Pericardium fibroblast (primary cell): ENCODE results near the gene PTTG1IP. TPM values are rescaled to one million over a fixed set of nuclear protein-coding genes. Genes with fewer than 3 reads are reported as not detected.

Experiments used
- total RNA-seq: library from RNA; depleted of rRNA; stranded (reverse); fragments of >200 nt; gene quantifications from 2 replicates; pipeline ENCODE4 v1.2.3, GENCODE V29; 2015

The PTTG1IP gene
- total RNA-seq, result 276 and 321 TPM in 2 replicates

GRCh38 chr21:44873356-44874239 lies at the start of gene PTTG1IP:
PTTG1IP (minus strand) TSS chr21:44873690; CDS start chr21:44873616, 74 bp downstream.

GRCh38 chr21:44920694-44921604 lies 47.5 kb upstream of the PTTG1IP start, which contains the start of gene ITGB2:
ITGB2 (minus strand) TSS chr21:44920899; CDS start chr21:44910782, 10,117 bp downstream.

GRCh38 chr21:44817914-44818639 lies 55.4 kb downstream of the PTTG1IP start, which contains the start of gene SUMO3:
SUMO3 (minus strand) TSS chr21:44818062; CDS start chr21:44817968, 94 bp downstream.

GRCh38 chr21:44801468-44802395 lies 71.8 kb downstream of the PTTG1IP start, which contains the start of gene UBE2G2:
UBE2G2 (minus strand) TSS chr21:44801820; CDS start chr21:44801748, 72 bp downstream.

Other genes starting within 250 kb of the PTTG1IP start
- not detected in 2 replicates for gene KRTAP10-9, start 246.6 kb downstream of the PTTG1IP start, total RNA-seq
- gene KRTAP10-10, start 236.3 kb downstream of the PTTG1IP start, total RNA-seq, result not detected in 2 replicates
- gene KRTAP10-11, start 227.3 kb downstream of the PTTG1IP start, total RNA-seq, result not detected in 2 replicates
- gene KRTAP12-4, start 219.0 kb downstream of the PTTG1IP start, total RNA-seq, result not detected in 2 replicates
- not detected in 2 replicates for gene KRTAP12-3, start 215.8 kb downstream of the PTTG1IP start, total RNA-seq
- gene KRTAP12-2, start 206.8 kb downstream of the PTTG1IP start, total RNA-seq, result not detected in 2 replicates
- not detected in 2 replicates for gene KRTAP12-1, start 191.5 kb downstream of the PTTG1IP start, total RNA-seq
- not detected in 2 replicates for gene KRTAP10-12, start 176.5 kb downstream of the PTTG1IP start, total RNA-seq
- not detected in 2 replicates for gene TSPEAR, start 162.1 kb downstream of the PTTG1IP start, total RNA-seq
- gene UBE2G2, start 71.9 kb downstream of the PTTG1IP start, total RNA-seq, result 35.5 and 37.3 TPM in 2 replicates
- 54.7 and 66.2 TPM in 2 replicates for gene SUMO3, start 55.6 kb downstream of the PTTG1IP start, total RNA-seq
- gene ITGB2, start 47.2 kb upstream of the PTTG1IP start, total RNA-seq, result 0.12 and 4.3 TPM in 2 replicates
- 18.3 and 27.8 TPM in 2 replicates for gene SLX9, start 66.3 kb upstream of the PTTG1IP start, total RNA-seq
- gene ADARB1, start 200.9 kb upstream of the PTTG1IP start, total RNA-seq, result 26.0 and 50.2 TPM in 2 replicates